ENCODE measurements around the gene H3-3A.

The H3-3A gene

DNA sequence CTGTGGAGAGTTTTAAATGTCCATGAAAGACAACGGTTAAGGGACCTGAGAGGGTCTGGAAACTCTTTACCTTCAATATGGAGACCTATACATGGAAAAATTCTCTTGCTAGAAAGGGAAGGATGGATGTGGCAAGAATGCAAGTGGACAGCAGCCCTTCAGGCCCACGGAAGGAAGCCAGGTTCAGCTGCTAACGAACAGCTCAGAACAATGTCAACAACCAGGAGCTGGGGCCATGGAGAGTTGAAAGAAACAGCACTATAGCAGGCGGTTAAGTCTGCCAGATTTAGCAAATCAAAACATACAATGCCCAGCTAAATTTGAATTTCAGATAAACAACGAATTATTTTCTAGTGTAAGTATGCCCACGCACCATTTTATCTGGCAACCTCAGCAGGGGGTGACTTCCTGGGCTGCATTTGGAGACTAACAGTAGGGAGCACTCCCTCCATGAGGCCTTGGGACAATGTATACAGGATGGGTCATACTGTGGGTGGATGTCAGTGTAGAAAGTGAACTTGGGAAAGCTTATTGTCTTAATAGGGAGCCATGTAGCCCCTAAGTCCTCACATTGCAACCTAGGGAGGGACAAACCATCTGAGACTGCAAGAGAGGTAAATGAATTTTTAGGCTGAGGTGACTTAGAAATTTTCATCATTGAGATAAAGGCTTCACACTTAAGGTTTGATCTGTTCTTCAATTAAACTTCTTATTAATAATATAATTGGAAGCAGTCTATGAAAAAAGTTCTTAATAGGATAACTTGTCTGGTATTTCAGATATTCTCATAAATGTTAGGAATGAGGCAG is 7.8 kb upstream of the H3-3A start:
- no peak for DNase-seq

DNA sequence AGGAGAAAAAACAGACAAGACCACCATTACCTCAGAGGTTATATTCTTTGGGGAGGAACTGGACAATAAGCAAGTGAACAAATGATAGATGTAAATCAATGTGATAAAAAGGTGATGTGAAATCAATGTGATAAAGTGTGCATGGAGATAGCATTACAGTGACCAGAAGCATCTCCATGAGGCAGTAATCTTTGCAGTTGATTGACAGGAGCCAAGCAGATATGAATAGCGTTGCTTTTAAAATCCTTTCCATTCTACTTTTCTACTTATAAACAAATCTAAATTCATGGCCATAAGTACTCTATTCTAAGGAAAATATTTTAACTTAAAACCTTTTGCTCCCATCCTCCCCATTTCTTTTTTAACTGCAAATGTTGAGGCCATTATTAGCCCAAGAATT is 2.8 kb upstream of the H3-3A start:
- no peak for DNase-seq

DNA sequence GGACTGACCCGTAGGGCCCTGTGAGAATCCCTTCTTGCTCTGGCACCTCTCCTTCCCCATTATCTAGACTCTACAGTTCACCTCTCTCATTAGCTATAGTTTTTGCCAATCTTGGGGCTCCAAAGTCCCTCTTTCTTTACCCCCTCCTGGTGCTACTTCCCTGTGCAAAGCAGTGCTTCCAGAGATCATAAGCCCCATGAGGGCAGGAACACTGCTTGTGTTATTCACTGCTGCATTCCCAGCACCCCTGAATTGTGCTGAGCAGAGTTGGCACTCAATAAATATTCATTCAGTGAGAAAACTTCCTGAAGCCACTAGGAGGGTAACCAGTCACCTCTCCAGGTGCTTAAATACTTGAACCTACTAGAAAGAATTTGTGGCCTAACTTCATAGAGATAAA is 2.1 kb upstream of the H3-3A start:
- DNase-seq: no peak

DNA sequence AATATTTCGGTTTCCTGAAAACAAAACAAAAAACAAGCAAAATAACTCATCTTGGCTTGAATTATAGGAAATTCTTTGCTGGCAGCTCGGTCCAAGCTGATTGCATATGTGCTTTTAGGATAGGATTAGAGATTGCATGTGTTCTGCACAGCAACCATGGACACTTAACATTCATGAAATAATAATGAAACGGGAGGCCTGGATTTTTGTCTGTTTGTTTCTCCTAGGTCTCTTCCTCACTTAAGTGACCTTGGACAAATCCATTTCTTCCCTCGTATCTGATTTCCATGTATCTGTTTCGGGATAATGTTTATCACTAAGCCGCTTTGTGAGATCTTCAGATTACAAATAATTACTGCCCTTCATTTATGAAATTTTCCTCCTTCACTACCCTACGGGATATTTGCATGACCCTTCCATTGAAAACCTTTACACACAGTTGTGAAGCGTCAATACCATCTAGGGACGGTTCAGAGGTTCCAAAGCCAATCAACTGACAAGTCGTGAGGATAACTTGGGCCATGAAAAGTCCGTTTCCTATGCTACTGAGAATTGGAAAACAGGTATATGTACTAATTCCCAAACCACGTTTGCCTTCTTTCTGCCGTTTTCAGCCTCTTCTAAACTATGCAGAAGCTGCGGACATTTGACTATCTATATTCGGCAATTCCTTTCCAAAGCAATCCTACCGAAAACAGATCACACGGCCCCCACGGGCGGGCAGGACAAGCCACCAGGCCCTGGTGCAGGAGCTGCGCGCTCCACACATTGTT is 1.3 kb upstream of the H3-3A start:
- no peak for DNase-seq

DNA sequence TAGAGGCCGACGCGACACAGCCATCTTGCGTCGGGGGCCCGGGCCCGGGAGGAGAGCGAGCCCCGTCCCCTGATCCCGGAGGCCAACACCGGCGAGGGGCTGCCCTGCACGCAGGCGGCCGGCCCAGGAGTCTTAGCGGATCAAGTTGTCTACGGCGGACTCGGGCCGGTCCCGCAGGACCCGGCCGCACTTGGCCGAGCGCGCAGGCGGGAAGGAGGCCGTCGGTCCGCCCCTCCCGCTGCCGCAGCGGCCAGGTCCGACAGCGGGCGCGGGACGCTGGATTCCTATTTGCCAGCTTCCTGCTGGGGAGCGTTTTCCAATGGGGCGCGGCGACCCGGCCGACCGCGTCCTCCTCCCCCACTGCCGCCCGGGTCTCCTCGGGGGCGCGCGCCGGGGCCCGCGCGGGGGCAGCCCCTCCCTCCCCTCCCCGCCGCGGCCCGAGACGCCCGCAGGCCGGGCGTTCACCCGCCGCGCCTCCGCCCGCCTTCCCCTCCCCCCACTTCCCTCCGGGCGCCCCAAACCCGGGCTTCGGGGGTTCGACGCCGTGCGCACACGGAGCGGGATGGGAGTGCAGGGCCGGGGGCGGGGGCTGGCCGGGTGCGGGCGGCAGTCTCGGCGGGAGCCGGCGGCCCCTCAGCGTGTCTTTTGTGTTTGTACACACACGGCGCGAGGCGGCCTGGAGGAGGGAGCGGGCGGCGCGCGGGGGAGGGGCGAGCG is 517 bp upstream of the H3-3A start:
- peak; percentile 80 for DNase-seq

DNA sequence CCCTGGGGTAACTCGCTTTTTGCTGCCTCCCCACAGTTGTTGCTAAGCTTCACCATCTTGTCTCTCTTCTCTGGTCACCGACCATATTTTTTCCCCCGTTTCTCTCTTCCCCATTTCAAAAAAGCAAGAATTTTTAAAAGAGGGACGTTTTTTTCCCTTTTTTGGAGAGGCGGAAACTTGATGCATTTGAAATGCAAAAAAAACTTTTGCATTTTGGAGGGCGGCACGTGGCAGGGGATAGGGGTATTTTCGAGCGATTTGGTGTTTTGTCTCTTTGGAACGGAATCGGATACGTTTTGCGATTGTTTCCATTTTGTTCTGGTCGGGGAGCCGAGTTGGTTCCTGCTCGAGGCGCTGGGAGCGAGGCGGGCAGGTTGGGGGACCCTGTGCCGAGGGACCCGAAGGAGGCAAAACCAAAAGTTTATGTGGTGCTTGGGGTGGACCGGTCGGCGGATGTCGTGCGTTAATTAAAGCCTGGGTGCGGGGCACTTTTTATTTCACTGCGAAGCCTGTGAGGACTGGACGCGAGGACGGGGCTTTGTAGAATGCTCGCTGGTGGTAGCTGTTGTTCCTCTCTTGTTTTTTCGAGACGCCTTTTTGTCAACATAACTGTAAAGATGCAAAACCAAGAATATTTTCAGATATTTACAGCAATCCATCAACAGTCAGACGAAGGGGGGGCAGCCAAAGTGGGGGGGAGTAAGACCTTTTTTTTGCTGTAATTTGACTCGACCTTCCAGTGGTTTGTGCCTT is 884 bp downstream of the H3-3A start:
- no peak for DNase-seq

DNA sequence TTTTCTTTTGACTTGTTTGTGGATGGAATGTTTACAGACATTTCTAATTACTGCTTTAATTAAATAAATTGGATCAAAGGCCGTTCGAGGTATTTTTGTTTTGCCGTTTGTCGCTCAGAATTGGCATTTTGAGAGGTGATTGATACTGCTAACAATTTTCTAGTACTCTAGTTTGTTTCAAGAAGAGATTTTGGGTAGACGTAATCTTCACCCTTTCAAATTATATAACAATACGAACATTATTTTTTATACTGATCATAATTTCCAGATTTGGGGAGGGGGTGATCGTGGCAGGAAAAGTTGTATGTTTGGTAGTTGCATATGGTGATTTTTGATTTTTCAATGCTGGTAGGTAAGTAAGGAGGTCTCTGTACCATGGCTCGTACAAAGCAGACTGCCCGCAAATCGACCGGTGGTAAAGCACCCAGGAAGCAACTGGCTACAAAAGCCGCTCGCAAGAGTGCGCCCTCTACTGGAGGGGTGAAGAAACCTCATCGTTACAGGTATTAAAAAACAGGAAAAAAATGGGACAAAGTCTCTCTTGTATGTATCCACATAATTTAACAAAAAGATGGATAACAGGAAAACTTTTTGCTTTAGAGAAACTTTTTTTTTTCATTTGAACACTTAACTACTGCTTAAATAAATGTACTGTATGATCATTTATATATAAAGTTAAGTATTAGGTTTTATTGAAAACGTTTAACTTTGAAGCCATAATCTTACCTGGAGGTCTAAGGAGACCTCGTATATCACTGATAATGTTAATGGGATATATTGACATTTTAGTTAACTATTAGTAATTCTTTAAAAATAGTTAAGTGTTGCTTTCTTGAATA is 1.7 kb downstream of the H3-3A start:
- DNase-seq: no peak

DNA sequence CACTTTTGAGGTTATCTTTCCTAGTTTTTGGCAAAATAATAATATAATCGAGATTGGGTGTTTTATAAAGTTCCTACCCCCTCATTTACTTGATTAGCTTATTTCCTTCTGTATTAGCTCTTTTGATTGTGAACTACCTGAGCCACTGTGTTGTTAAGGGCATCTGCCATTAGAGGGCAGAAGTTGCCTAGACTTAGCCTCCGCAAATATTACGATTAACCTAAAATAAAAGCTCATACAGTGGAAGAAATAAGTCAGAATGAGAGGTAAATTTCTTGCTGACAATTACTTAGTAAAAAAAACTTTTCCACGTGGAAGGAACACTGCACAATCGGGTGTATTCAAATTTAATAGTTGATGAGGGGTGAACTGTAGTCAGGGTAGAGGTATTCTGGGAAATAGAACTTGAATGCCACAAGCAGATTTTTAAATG is 2.3 kb downstream of the H3-3A start:
- peak; percentile 44 for DNase-seq

DNA sequence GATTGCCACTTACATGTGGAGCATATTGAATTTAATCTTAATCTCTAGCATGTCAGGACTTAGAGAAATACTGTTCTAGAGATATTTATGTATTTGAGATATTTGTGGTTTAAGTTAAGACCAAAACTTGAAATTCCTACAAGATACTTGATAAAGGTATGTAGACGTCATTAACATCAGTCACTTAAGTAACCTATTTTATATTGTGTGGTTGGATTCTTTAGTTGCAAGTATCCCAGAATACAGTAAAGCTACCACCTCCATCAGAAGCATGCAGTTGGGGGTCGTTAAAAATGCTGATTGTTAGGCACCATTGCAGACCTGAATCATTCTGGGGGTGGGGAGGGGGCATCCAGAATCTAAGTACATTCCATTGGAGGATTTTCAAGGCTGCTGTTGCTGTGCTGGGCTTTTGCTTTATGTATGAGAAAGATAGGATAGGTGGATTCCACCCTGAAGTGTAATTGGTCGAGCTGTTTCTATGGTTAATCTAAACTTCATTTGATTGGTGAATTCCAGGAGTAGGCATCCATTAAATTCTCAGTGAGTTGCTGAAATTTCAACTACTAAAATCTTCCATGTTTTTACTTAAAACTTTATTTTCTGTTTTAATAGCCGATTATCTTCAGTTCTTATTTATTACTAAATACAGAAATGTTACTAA is 4.0 kb downstream of the H3-3A start:
- no peak for DNase-seq

DNA sequence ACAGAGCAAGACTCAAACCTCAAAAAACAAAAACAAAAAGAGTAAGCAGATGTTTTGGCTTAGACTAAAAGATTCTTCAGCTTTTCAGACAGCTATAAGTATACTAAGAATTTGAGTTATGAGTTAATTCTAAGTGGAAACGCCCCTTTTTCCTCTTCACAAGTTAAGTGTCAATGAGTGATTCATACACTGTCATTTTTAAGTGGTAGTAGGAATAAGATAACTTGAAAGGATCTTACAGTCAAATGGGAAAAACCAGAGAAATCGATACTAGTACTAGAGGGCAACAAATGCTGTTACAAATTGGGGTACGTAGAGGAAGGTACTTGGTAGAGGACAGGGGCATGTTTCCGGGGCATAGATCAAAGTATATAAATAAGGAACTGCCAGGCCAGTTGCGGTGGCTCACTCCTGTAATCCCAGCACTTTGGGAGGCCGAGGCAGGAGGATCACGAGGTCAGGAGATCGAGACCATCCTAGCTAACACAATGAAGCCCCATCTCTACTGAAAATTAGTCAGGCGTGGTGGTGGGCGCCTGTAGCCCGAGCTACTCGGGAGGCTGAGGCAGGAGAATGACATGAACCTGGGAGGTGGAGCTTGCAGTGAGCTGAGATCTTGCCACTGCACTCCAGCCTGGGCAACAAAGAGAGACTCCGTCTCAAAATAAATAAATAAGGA is 7.4 kb downstream of the H3-3A start:
- no peak for DNase-seq

DNA sequence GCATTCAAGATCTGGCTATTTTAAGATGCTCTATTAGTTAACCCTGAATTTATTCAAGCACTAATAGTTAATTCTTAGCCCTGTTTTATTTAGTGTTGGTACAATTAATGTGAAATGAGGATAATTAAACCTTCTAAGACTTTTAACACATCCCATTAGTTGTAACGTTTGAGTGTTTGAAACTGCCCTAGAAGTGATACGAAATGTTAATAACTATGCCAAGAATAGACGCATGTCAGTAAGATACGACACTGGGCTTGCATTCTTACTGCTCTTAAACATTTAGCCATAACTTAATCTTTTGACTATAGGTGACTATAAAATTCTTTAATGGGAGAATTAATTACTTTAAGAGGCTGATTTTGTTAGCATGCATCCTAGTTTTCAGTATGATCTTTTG is 9.8 kb downstream of the H3-3A start:
- DNase-seq: no peak

DNA sequence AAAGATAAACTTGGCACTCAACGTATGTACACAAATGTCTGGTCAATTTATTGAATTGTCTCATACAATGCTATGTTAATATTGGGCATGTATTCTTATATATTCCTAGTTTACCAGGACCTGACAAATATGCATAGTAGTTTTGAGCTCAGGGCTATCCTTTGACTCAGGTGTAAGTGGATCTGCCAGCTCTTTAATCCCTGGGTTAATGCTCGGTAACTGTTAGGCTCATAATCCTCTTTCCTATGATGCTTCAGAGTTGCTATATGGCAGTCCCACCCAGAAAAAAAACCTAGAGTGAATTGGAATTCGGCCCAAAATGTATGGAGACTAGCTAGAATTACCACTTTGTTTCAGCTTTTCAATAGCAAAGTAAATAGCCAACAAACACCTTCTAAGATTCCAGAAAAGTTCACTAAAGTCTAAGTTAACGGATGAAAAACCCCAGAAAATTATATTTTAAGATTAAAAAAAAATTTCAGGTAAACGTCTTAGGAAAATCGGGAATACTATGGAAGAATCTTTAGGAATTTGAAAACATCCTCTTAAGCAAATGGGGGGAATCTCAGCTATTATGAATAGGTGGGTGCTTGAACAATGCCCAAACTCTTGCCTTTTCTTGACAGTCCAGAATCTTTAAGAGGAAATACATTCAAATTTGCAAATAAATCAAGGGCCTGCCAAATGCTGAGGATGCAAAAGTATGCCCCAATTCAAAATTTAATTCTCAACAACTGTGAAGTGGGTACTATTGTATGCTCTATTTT is 10.9 kb downstream of the H3-3A start:
- no peak for DNase-seq

DNA sequence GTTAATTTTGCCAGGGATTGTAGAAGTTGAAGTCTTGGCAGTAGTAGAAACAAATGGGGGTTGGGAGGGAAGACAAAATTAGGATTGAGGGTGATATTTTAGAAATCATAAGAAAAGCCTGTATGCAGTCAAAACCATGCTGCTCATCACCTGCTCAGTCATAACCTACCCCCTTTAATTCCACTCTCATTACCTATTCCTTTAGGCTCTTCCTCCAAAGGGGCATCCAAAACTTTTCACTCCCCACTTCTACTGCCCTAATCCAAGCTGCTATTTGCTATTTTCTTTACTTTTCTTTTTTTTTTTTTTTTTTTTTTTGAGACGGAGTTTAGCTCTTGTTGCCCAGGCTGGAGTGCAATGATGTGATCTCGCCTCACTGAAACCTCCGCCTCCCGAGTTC is 11.5 kb downstream of the H3-3A start:
- DNase-seq: no peak

DNA sequence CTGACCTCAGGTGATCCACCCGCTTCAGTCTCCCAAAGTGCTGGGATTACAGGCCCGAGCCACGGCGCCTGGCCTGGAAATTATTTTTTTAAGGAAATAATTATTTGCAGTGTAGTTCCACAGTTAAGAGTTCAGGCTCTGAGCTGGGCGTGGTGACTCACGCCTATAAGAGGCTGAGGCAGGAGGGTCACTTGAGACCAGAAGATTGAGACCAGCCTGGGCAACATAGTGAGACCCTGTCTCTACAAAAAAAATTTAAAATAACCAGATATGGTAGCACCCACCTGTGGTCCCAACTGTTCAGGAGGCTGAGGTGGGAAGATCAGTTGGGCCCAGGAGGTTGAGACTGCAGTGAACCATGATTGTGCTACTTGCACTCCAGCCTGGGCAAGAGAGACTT is 13.9 kb downstream of the H3-3A start:
- no peak for DNase-seq

DNA sequence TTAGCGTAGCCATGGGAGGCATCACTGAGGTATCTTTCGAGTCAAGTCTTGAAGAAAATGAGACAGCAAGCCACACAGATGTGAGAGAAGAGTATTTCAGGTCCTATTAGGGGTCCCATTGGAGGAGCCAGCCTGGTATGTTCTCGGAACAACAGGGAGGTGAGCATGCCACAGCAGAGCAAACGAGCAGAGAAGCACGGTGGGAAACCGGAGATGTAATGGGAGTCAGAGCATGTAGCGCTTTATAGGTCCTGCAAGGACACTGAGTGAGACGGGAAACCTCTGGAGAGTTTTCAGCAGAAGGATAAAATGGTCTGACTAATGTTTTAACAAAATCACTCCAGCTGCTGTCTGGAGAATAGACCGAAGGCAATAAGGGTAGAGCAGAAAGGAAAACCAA is 15.9 kb downstream of the H3-3A start:
- DNase-seq: no peak

DNA sequence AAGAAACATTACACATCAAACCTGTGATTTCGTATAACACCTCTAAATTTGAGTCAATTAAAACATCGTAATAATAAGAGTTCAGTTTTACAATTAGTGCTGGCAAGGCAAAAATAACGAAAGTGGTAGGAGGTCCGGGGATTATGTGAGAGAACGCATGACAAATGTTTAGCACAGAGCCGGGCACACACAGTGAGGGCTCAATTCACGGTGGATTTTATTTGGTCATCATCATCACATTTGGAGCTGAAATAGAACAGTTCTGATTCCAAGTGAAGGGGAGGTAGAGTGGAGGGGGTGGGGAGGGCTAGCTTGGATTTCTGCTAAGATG is 20.0 kb downstream of the H3-3A start:
- DNase-seq: no peak

DNA sequence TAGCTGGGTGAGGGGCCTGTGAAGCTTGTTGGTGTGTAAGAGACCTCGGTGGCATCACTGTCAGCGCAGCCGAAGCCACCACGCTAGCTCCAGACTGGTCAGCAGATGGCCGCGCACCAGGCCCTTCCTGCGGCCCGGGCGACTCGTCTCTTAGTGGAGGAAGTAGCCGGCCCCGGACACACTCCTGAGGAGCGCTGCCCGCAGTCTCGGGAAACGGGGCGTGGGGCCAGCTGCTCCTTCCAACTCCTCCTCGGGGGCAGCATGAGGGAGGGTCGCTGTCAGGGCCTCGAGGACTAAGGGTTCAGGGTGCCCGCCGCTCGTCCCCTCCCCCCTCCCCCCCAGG is 20.4 kb downstream of the H3-3A start:
- no peak for DNase-seq

DNA sequence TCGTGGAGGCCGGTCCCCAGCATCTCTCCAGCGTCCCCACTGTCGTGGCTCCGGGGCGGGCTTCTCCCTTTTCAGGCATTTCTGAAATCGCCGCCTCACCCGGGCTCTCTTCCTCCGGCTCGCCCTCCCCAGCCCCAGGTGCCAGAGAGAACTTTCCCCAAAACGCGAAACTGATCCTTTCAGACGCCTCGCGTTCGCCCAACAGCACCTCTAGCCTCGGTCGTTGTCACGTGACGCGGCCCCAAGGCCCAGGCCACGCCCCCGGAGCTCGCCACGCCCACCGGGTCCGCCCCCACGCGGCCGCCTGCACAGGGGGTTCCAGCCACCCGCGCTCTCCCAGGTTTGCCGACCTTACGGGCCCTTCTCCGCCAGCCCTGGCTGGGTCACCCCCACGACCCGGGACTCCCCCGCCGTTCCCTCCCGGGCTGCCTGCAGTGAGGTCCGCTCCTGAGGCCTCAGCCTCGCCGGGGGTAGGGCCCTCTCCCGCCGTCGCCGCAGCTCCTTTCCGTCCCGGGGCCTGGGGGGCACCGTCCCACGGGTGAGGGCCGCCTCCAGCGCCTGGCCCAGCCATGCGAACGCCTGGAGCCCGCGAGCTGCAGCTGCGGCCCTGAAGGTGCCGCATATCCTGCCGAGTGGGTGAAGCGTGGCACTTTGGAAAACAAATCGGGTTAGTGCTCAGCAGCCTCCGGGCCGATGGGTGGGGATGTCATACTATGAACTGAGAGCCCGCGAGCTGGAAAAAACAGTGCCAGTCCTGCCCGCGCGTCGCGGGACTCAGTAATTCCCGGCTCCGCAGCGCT is 21.0 kb downstream of the H3-3A start:
- peak; percentile 77 for DNase-seq

DNA sequence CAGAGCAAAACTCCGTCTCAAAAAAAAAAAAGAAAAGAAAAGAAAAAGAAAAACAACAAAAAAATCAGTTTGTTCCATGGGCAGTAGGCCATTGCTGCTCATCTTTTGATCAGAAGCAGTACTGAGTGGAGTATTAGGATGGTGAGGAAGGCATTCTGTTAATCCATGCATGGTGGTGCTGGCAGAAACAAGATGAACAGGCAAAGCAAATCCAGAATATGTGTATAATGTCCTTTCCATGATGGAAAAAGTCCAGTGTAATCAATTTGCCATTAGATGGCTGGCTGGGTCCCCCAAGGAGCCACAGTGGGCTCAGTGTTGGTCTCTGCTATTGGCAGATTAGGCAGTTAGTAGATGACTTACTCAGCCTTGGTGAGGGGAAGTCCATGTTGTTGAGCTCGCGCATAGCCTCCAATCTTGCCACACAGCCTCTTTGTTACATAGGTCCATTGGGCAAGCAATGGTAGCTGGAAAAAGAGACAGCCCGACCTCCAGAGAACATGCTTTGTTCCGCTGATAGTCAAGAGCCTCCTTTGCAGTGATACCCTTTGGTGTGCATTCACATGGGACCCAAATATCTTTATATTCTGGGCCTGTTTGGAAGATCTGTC is 23.3 kb downstream of the H3-3A start:
- DNase-seq: no peak
